ENCODE measurements around the gene B4GALNT4.

Gene B4GALNT4

GRCh38 chr11:377174-377865 is 8.0 kb downstream of the B4GALNT4 start:
- no peaks in the 10 kb centered on the region for H3K36me3 ChIP-seq
- H3K4me1 ChIP-seq (ENCODE audit: control insufficient read depth in 1 of 2, insufficient read depth in 1 of 2, low read depth in 1 of 2, low read length in 1 of 2) = no peaks in the 10 kb centered on the region
- no peaks in the 10 kb centered on the region for H3K9me3 ChIP-seq
- TF ChIP-seq CTCF (IDR thresholded peaks at IDR 0.05) = no peak
- H3K4me3 ChIP-seq (ENCODE audit: low read depth in 1 of 2, low read length in 1 of 2) = no peak overlapping the region
- no peak overlapping the region for H3K27ac ChIP-seq
- peaks cover 38% of the 10 kb centered on the region for H3K27me3 ChIP-seq

- Histone ChIP-seq H3K4me3 (ENCODE audit: low read depth in 1 of 2, low read length in 1 of 2) (no peak overlapping the region), H3K27me3 (peaks cover 38% of the 10 kb centered on the region), H3K27ac (no peak overlapping the region), H3K36me3 (no peaks in the 10 kb centered on the region), H3K4me1 (ENCODE audit: control insufficient read depth in 1 of 2, insufficient read depth in 1 of 2, low read depth in 1 of 2, low read length in 1 of 2) (no peaks in the 10 kb centered on the region), H3K9me3 (no peaks in the 10 kb centered on the region)
- TF ChIP-seq CTCF (IDR thresholded peaks at IDR 0.05) = no peak
Measured at GRCh38 chr11:377883-378500, 8.7 kb downstream of the B4GALNT4 start.

GRCh38 chr11:379205-380094 is 10.2 kb downstream of the B4GALNT4 start:
- no peaks in the 10 kb centered on the region for H3K36me3 ChIP-seq
- H3K4me1 ChIP-seq (ENCODE audit: control insufficient read depth in 1 of 2, insufficient read depth in 1 of 2, low read depth in 1 of 2, low read length in 1 of 2) = no peaks in the 10 kb centered on the region
- peaks cover 34% of the 10 kb centered on the region for H3K27me3 ChIP-seq
- no peak overlapping the region for H3K4me3 ChIP-seq (ENCODE audit: low read depth in 1 of 2, low read length in 1 of 2)
- H3K27ac ChIP-seq = no peak overlapping the region
- H3K9me3 ChIP-seq = no peaks in the 10 kb centered on the region
- no peak for TF ChIP-seq CTCF (IDR thresholded peaks at IDR 0.05)

- H3K36me3 ChIP-seq = no peaks in the 10 kb centered on the region
- TF ChIP-seq CTCF (IDR thresholded peaks at IDR 0.05) = no peak
Measured at GRCh38 chr11:380095-380480, 10.8 kb downstream of the B4GALNT4 start.

GRCh38 chr11:380491-380890 is 11.2 kb downstream of the B4GALNT4 start:
- no peak overlapping the region for H3K27ac ChIP-seq
- H3K4me3 ChIP-seq (ENCODE audit: low read depth in 1 of 2, low read length in 1 of 2) = no peak overlapping the region
- H3K4me1 ChIP-seq (ENCODE audit: control insufficient read depth in 1 of 2, insufficient read depth in 1 of 2, low read depth in 1 of 2, low read length in 1 of 2) = no peaks in the 10 kb centered on the region
- no peaks in the 10 kb centered on the region for H3K36me3 ChIP-seq
- H3K27me3 ChIP-seq = peaks cover 34% of the 10 kb centered on the region
- no peak for TF ChIP-seq CTCF (IDR thresholded peaks at IDR 0.05)
- H3K9me3 ChIP-seq = no peaks in the 10 kb centered on the region

More at GRCh38 chr11:380095-380480, 10.8 kb downstream of the B4GALNT4 start:
- Histone ChIP-seq H3K9me3 (no peaks in the 10 kb centered on the region), H3K27me3 (peaks cover 34% of the 10 kb centered on the region), H3K27ac (no peak overlapping the region), H3K4me3 (ENCODE audit: low read depth in 1 of 2, low read length in 1 of 2) (no peak overlapping the region), H3K4me1 (ENCODE audit: control insufficient read depth in 1 of 2, insufficient read depth in 1 of 2, low read depth in 1 of 2, low read length in 1 of 2) (no peaks in the 10 kb centered on the region)
